MM.1S (cell line): ENCODE data around the gene KAT5.

Experiments
- DNase-seq: peaks from one replicate; pipeline ENCODE4 v3.0.0-alpha.2; 2015
- H2AFZ ChIP-seq: fragments of 300-600 bp; sonication (generic); 2 replicates; pipeline ENCODE4 v1.6.0; 2016; ENCODE audit warnings: antibody characterized with exemption, low read length
- H3F3A ChIP-seq: fragments of 300-600 bp; sonication (generic); 2 replicates; pipeline ENCODE4 v1.6.1; 2016; ENCODE audit warnings: mild to moderate bottlenecking, antibody characterized with exemption, low read length, moderate library complexity, mixed read lengths; ENCODE audit not compliant: insufficient read depth
- H3K27ac ChIP-seq: fragments of 300-600 bp; sonication (generic); 2 replicates; pipeline ENCODE4 v1.5.1; 2016; ENCODE audit warnings: mild to moderate bottlenecking, low read length
- H3K27me3 ChIP-seq: fragments of 300-600 bp; sonication (generic); replicated peaks from 2 replicates; pipeline ENCODE4 v1.6.0; 2016; ENCODE audit warnings: low read length; ENCODE audit not compliant: insufficient read depth
- H3K36me3 ChIP-seq: fragments of 300-600 bp; sonication (generic); replicated peaks from 2 replicates; pipeline ENCODE4 v1.6.1; 2016; ENCODE audit warnings: mild to moderate bottlenecking, low read length, mixed read lengths; ENCODE audit not compliant: insufficient read depth
- H3K4me1 ChIP-seq: fragments of 300-600 bp; sonication (generic); 2 replicates; pipeline ENCODE4 v1.6.1; 2016; ENCODE audit warnings: low read length, mixed read lengths
- H3K4me2 ChIP-seq: fragments of 300-600 bp; sonication (generic); 2 replicates; pipeline ENCODE4 v1.6.0; 2016; ENCODE audit warnings: low read depth, low read length
- H3K4me3 ChIP-seq: fragments of 300-600 bp; sonication (generic); 2 replicates; pipeline ENCODE4 v1.5.1; 2016; ENCODE audit warnings: low read length, mixed read lengths
- H3K79me2 ChIP-seq: fragments of 300-600 bp; sonication (generic); 2 replicates; pipeline ENCODE4 v1.6.1; 2016; ENCODE audit warnings: mixed run types, low read length, mixed read lengths
- H3K9ac ChIP-seq: fragments of 300-600 bp; sonication (generic); 2 replicates; pipeline ENCODE4 v1.6.1; 2016; ENCODE audit warnings: low read length, mixed read lengths
- H3K9me2 ChIP-seq: fragments of 300-600 bp; sonication (generic); replicated peaks from 2 replicates; pipeline ENCODE4 v1.6.1; 2016; ENCODE audit warnings: mild to moderate bottlenecking, low read length, mixed read lengths; ENCODE audit not compliant: insufficient read depth
- H3K9me3 ChIP-seq: fragments of 300-600 bp; sonication (generic); replicated peaks from 2 replicates; pipeline ENCODE4 v1.6.1; 2016; ENCODE audit warnings: mild to moderate bottlenecking, low read length, mixed read lengths; ENCODE audit not compliant: insufficient read depth
- H4K20me1 ChIP-seq: fragments of 300-600 bp; sonication (generic); 2 replicates; pipeline ENCODE4 v1.6.1; 2016; ENCODE audit warnings: mild to moderate bottlenecking, low read length, moderate library complexity, mixed read lengths; ENCODE audit not compliant: insufficient read depth
- CTCF ChIP-seq: fragments of 300-600 bp; sonication (generic); IDR thresholded peaks from 2 replicates; pipeline ENCODE4 v1.5.1; 2016; ENCODE audit warnings: antibody characterized with exemption, low read length, mixed read lengths
- EZH2 ChIP-seq: fragments of 300-600 bp; sonication (generic); optimal IDR thresholded peaks from 2 replicates; pipeline ENCODE3; 2017; ENCODE audit warnings: low read depth, mild to moderate bottlenecking, antibody characterized with exemption, low read length, mixed read lengths
- EZH2phosphoT487 ChIP-seq: fragments of 300-600 bp; sonication (generic); IDR thresholded peaks from 2 replicates; pipeline ENCODE4 v1.6.1; 2018; ENCODE audit warnings: antibody characterized with exemption, low read length

Gene KAT5

GRCh38 chr11:65712633-65713076 is 603 bp downstream of the KAT5 start:
- Histone ChIP-seq H3K27me3 (no peaks in the 10 kb centered on the region), H3K9ac (peak overlapping the region; percentile 95; the same call in 1 of the 2 replicates), H3K4me1 (no peaks in the 10 kb centered on the region), H3K4me2 (peak overlapping the region; percentile 81), H3K27ac (peak overlapping the region; percentile 80; the same call in 1 of the 2 replicates), H3K36me3 (peaks cover 19% of the 10 kb centered on the region; the same call in 1 of the 2 replicates), H3K79me2 (peaks cover 44% of the 10 kb centered on the region), H2AFZ (no peak overlapping the region), H3K9me2 (no peaks in the 10 kb centered on the region), H3K4me3 (peak overlapping the region; percentile 68), H4K20me1 (no peaks in the 10 kb centered on the region), H3F3A (peaks cover 3% of the 10 kb centered on the region), H3K9me3 (no peaks in the 10 kb centered on the region)
- DNase-seq: no peak
- TF ChIP-seq EZH2 (no peak), CTCF (no peak), EZH2phosphoT487 (no peak)

DNA sequence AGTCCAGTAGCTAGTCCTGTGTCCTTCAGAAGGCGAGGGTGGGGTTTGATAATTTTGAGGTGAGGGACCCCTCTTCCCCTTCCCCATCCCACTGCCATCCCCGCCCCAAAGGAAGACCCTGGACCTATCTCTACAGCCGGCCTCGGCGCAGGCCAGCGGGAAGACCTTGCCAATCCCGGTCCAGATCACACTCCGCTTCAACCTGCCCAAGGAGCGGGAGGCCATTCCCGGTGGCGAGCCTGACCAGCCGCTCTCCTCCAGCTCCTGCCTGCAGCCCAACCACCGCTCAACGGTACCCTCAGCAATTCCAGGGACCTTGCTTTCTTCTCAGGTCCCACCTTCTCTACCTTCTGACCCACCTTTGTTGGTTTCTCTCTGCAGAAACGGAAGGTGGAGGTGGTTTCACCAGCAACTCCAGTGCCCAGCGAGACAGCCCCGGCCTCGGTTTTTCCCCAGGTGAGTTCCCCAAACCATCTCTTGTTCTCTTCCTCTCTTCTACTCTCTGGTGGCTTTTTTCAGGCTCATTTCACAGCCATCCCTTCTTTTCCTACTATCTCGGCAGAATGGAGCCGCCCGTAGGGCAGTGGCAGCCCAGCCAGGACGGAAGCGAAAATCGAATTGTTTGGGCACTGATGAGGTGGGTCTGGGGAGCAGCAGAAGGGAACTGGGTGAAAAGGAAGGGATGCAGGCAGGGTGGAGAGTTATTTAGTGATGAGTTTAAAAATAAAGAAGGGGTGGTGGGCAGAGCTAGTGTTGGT is 1.3 kb downstream of the KAT5 start:
- peaks cover 51% of the 10 kb centered on the region for H3K79me2 ChIP-seq
- no peak overlapping the region; the same call in 1 of the 2 replicates for H3K9ac ChIP-seq
- H3K9me2 ChIP-seq: no peaks in the 10 kb centered on the region
- H3K36me3 ChIP-seq: peaks cover 19% of the 10 kb centered on the region; the same call in 1 of the 2 replicates
- peak overlapping the region; percentile 68; the same call in 1 of the 2 replicates for H3K4me3 ChIP-seq
- no peaks in the 10 kb centered on the region for H3K4me1 ChIP-seq
- H3K27me3 ChIP-seq: no peaks in the 10 kb centered on the region
- peaks cover 3% of the 10 kb centered on the region for H3F3A ChIP-seq
- H2AFZ ChIP-seq: no peak overlapping the region
- no peak for TF ChIP-seq EZH2
- no peak for TF ChIP-seq EZH2phosphoT487
- TF ChIP-seq CTCF: no peak
- DNase-seq: no peak
- H3K9me3 ChIP-seq: no peaks in the 10 kb centered on the region
- no peaks in the 10 kb centered on the region for H4K20me1 ChIP-seq
- peak overlapping the region; percentile 81 for H3K4me2 ChIP-seq
- H3K27ac ChIP-seq: no peak overlapping the region

- H3K27me3 ChIP-seq: no peaks in the 10 kb centered on the region
- H3K4me1 ChIP-seq: peaks cover 8% of the 10 kb centered on the region
- no peak overlapping the region for H3K4me2 ChIP-seq
- no peak for DNase-seq
- no peak overlapping the region for H3K9ac ChIP-seq
- H2AFZ ChIP-seq: no peak overlapping the region
- peaks cover 4% of the 10 kb centered on the region for H3F3A ChIP-seq
- peaks cover 61% of the 10 kb centered on the region for H3K79me2 ChIP-seq
- no peak for TF ChIP-seq EZH2
- H3K36me3 ChIP-seq: peaks cover 21% of the 10 kb centered on the region; the same call in 1 of the 2 replicates
- no peak overlapping the region for H3K27ac ChIP-seq
- no peak overlapping the region for H3K4me3 ChIP-seq
- no peaks in the 10 kb centered on the region for H3K9me3 ChIP-seq
- no peaks in the 10 kb centered on the region for H3K9me2 ChIP-seq
- H4K20me1 ChIP-seq: 0 out of 2 replicates have a peak, but pooled peaks cover 8% of the 10 kb centered on the region
These were observed 2.4 kb downstream of the KAT5 start for GRCh38 chr11:65714433-65714832.

DNA sequence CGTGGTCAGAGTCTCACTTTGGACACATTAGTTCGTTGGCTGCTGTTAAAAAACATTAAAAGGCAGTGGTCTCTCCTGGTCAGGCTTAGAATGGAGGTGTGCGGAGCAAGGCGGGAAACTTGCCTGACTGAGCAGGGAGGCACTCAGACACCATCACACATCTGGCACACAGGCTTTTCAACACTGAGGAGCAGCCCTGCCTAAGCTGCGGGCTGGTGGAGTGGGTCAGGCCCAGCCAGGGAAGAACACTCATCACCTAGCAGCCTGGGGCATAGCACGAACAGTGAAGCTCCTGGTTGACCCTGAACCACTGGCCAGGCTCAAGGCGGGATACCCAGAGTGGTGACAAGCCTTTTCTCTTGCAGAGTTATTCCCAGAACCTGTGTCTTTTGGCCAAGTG is 4.2 kb downstream of the KAT5 start:
- Histone ChIP-seq H3K4me2 (no peak overlapping the region), H3K36me3 (peaks cover 21% of the 10 kb centered on the region; the same call in 1 of the 2 replicates), H3K27ac (no peak overlapping the region), H3F3A (peaks cover 6% of the 10 kb centered on the region), H3K79me2 (peaks cover 72% of the 10 kb centered on the region), H3K27me3 (no peaks in the 10 kb centered on the region), H4K20me1 (0 out of 2 replicates have a peak, but pooled peaks cover 8% of the 10 kb centered on the region), H3K9me2 (no peaks in the 10 kb centered on the region), H2AFZ (no peak overlapping the region), H3K9ac (no peak overlapping the region), H3K4me1 (peaks cover 9% of the 10 kb centered on the region), H3K9me3 (no peaks in the 10 kb centered on the region), H3K4me3 (no peak overlapping the region)
- TF ChIP-seq EZH2phosphoT487 (no peak), CTCF (no peak), EZH2 (no peak)
- no peak for DNase-seq
